GM13977 (cell line): Measurements from ENCODE around the gene MAP2K1.

Source experiments
- DNase-seq: peaks from one replicate; pipeline ENCODE4 v3.0.0; 2012; ENCODE audit warnings: low spot score
- CTCF ChIP-seq: IDR thresholded peaks from 2 replicates; pipeline ENCODE4 v1.5.1; 2012; ENCODE audit warnings: mild to moderate bottlenecking, control low read depth; ENCODE audit not compliant: insufficient read depth; ENCODE audit errors: extremely low read depth, missing control alignments
- in situ Hi-C: fragments of 300-500 bp; cut with MboI; formaldehyde crosslinking; loops from one replicate; pipeline ENCODE4 v1.12.0; 2022; ENCODE audit warnings: low sequenced_read_pairs, low pct_unique_long_range_greater_than_20kb, mixed read lengths, inconsistent platforms; ENCODE audit not compliant: unreplicated experiment

MAP2K1 gene

GRCh38 chr15:66433726-66434125 lies 47.0 kb downstream of the MAP2K1 start:
- in situ Hi-C loops, result no loop called here
- no peak for TF ChIP-seq CTCF
- DNase-seq, result no peak

GRCh38 chr15:66440501-66440900 lies 53.8 kb downstream of the MAP2K1 start:
- in situ Hi-C loops, result no loop called here
- no peak for TF ChIP-seq CTCF
- no peak for DNase-seq

- in situ Hi-C loops, result no loop called here
- no peak for DNase-seq
- no peak for TF ChIP-seq CTCF
Observed at GRCh38 chr15:66452420-66452819, 65.7 kb downstream of the MAP2K1 start.

- TF ChIP-seq CTCF, result no peak
- DNase-seq, result no peak
- in situ Hi-C loops, result no loop called here
Observed at GRCh38 chr15:66452971-66453580, 66.4 kb downstream of the MAP2K1 start.

GRCh38 chr15:66454143-66454542 lies 67.4 kb downstream of the MAP2K1 start:
- no peak for DNase-seq
- no peak for TF ChIP-seq CTCF
- in situ Hi-C loops, result no loop called here

- in situ Hi-C loops, result no loop called here
- no peak for TF ChIP-seq CTCF
- DNase-seq, result no peak
Observed at GRCh38 chr15:66456211-66456610, 69.5 kb downstream of the MAP2K1 start.
